Measurements from ENCODE around the gene CPA1.

DNA sequence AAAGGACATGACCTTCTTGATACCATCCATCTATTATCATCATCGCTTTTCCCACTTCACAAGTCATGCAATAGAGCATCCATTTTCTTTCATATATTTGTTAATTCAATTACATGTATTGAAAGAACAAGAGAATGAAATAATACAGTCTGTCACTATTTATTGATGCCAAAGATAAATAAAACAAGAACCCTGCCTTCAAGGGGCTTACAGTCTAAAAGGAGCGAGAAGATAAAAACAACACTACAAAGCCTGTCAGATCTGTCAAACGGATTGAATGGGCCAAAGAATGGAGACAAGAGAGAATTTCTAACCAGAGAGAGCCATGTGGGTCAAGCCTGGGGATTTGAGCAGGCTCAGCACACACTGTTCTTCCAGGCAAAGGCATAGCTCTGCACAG lies 19.8 kb upstream of the CPA1 start:
- TF ChIP-seq, protein P1, sequence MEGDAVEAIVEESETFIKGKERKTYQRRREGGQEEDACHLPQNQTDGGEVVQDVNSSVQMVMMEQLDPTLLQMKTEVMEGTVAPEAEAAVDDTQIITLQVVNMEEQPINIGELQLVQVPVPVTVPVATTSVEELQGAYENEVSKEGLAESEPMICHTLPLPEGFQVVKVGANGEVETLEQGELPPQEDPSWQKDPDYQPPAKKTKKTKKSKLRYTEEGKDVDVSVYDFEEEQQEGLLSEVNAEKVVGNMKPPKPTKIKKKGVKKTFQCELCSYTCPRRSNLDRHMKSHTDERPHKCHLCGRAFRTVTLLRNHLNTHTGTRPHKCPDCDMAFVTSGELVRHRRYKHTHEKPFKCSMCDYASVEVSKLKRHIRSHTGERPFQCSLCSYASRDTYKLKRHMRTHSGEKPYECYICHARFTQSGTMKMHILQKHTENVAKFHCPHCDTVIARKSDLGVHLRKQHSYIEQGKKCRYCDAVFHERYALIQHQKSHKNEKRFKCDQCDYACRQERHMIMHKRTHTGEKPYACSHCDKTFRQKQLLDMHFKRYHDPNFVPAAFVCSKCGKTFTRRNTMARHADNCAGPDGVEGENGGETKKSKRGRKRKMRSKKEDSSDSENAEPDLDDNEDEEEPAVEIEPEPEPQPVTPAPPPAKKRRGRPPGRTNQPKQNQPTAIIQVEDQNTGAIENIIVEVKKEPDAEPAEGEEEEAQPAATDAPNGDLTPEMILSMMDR (IDR thresholded peaks at IDR 0.05) = no peak
- no peak for TF ChIP-seq EP300 (IDR thresholded peaks at IDR 0.05)
- no peak for TF ChIP-seq POLR2A (IDR thresholded peaks at IDR 0.05)
- no peak for TF ChIP-seq POLR2AphosphoS5 (IDR thresholded peaks at IDR 0.05)

Data from stomach (tissue), 4 donors.